ENCODE measurements around the gene WFDC5. TPM values are rescaled to one million over a fixed set of nuclear protein-coding genes. Genes with fewer than 3 reads are reported as not detected.

Gene WFDC5
- total RNA-seq, 4 donors from 2014 or later: not detected

DNA sequence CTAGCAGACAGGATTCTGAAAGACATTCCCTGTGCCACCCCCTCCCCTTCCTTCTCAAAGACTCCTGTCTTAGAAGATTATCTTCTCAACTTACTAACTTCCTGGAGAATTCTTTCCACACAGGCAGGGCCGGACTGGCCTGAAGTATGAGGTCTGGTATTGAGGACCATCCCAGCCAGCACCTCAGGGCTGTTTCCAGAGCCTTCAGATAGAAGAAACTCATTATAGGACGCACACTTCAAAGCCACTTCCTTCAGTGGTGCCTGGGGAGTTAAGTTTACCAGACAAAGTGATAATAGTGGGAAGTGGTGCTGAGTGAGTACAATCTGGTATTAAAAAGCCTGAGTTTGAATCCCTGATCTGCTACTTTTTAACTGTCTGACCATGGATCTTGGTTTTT is 29.7 kb downstream of the WFDC5 start:
- ATAC-seq: no peak
- no peaks in the 10 kb centered on the region for H3K4me1 ChIP-seq
- H3K9me3 ChIP-seq: peaks cover 0 to 15% (median 0%) of the 10 kb centered on the region in 3 donors
- TF ChIP-seq POLR2A (IDR thresholded peaks at IDR 0.05): no peak
- TF ChIP-seq CTCF (IDR thresholded peaks at IDR 0.05): no peak
- TF ChIP-seq POLR2AphosphoS5 (IDR thresholded peaks at IDR 0.05): no peak
- TF ChIP-seq EP300 (IDR thresholded peaks at IDR 0.05): no peak
- no peaks in the 10 kb centered on the region for H3K27me3 ChIP-seq
- no peak overlapping the region for H3K4me3 ChIP-seq
- H3K36me3 ChIP-seq: peaks cover 0 to 29% of the 10 kb centered on the region in 2 donors
- WGBS, 2 donors (ENCODE audit: low coverage in 1 of 2): 50 to 67% methylated on average over 1 of the region's 2 CpGs
- H3K27ac ChIP-seq: no peak overlapping the region

DNA sequence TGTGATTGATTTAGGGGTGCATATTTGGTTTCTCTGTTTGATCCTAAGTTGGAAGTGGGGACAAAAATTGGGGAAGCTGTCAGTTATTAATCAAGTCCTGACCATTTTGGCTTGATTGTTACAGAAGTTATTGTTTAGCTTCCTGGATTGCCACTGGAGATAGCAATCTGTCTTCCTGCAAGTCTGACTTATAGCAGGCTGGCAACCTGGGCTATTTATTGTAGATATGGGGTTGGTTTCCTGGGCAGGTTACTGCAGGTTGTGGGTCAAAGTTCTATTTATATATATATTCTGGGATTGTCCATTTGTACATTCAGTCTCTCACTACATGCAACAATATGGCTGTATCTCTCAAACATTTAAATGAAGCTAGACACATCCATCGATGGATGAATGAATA is 31.8 kb downstream of the WFDC5 start:
- 100% methylated on average over 1 of the region's 1 CpG for WGBS, 2 donors (ENCODE audit: low coverage in 1 of 2)
- no peaks in the 10 kb centered on the region for H3K4me1 ChIP-seq
- peaks cover 0 to 50% of the 10 kb centered on the region in 2 donors for H3K36me3 ChIP-seq
- no peaks in the 10 kb centered on the region for H3K27me3 ChIP-seq
- no peak overlapping the region for H3K4me3 ChIP-seq
- peaks cover 0 to 15% (median 0%) of the 10 kb centered on the region in 3 donors for H3K9me3 ChIP-seq
- no peak overlapping the region for H3K27ac ChIP-seq
- TF ChIP-seq POLR2AphosphoS5 (IDR thresholded peaks at IDR 0.05) (no peak), CTCF (IDR thresholded peaks at IDR 0.05) (no peak), POLR2A (IDR thresholded peaks at IDR 0.05) (no peak), EP300 (IDR thresholded peaks at IDR 0.05) (no peak)
- ATAC-seq: no peak

GRCh38 chr20:45082468-45082867 is 32.5 kb downstream of the WFDC5 start:
- H3K4me1 ChIP-seq: no peaks in the 10 kb centered on the region
- ATAC-seq: no peak
- H3K4me3 ChIP-seq: no peak overlapping the region
- H3K27ac ChIP-seq: no peak overlapping the region
- H3K27me3 ChIP-seq: no peaks in the 10 kb centered on the region
- no peak for TF ChIP-seq POLR2AphosphoS5 (IDR thresholded peaks at IDR 0.05)
- no peak for TF ChIP-seq CTCF (IDR thresholded peaks at IDR 0.05)
- peaks cover 0 to 15% (median 0%) of the 10 kb centered on the region in 3 donors for H3K9me3 ChIP-seq
- peaks cover 0 to 56% of the 10 kb centered on the region in 2 donors for H3K36me3 ChIP-seq
- 88 to 95% methylated on average over 3 of the region's 3 CpGs for WGBS, 2 donors (ENCODE audit: low coverage in 1 of 2)

DNA sequence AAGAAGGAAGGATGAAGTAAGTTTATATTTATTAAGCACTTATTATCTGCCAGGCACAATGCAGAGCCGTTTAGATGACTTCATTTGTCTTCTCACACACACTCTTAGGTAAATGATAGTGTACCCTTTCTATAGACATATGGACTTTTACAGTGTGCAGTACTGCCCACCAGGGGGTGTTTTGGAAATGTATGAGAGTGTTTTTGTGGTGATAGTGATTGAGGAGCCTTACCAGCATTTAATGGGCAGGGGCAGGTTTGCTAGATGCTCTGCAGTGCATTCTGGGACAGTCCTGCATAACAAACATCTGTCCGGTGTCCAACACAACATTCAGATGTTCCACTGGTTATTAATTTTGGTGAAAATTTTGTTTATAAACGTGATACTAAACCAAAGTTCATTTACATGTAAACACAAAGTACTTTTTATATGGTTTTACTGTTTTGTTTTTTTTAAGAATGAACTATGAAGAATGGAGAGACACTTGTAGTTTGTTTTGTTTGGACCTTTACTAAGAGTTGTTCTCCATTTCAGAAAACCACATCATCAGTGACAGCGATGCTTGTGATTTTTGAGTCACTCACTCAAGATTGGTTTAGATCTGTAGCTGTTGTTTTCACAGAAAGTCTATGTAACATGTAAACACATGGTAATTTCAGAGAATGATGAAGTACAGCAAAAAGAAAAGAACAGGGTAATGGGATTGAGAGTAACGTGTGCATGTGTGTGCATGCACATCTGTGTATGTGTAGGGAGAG is 33.9 kb downstream of the WFDC5 start:
- no peaks in the 10 kb centered on the region for H3K27me3 ChIP-seq
- peaks cover 3 to 66% of the 10 kb centered on the region in 2 donors for H3K36me3 ChIP-seq
- 75 to 77% methylated on average over 5 of the region's 5 CpGs for WGBS, 2 donors (ENCODE audit: low coverage in 1 of 2)
- H3K4me3 ChIP-seq: no peak overlapping the region
- H3K9me3 ChIP-seq: peaks cover 0 to 15% (median 0%) of the 10 kb centered on the region in 3 donors
- no peaks in the 10 kb centered on the region for H3K4me1 ChIP-seq
- no peak overlapping the region for H3K27ac ChIP-seq
- TF ChIP-seq EP300 (IDR thresholded peaks at IDR 0.05): no peak
- TF ChIP-seq POLR2AphosphoS5 (IDR thresholded peaks at IDR 0.05): no peak
- no peak for TF ChIP-seq POLR2A (IDR thresholded peaks at IDR 0.05)
- TF ChIP-seq CTCF (IDR thresholded peaks at IDR 0.05): no peak
- no peak for ATAC-seq

GRCh38 chr20:45077559-45077958 is 37.4 kb downstream of the WFDC5 start:
- no peak for TF ChIP-seq POLR2A (IDR thresholded peaks at IDR 0.05)
- TF ChIP-seq POLR2AphosphoS5 (IDR thresholded peaks at IDR 0.05): no peak
- no peak for TF ChIP-seq EP300 (IDR thresholded peaks at IDR 0.05)
- TF ChIP-seq CTCF (IDR thresholded peaks at IDR 0.05): no peak
- no peaks in the 10 kb centered on the region for H3K4me1 ChIP-seq
- no peaks in the 10 kb centered on the region for H3K27me3 ChIP-seq
- H3K4me3 ChIP-seq: no peak overlapping the region
- no peak overlapping the region for H3K27ac ChIP-seq
- H3K36me3 ChIP-seq: peaks cover 10 to 82% of the 10 kb centered on the region in 2 donors
- no peak for ATAC-seq
- 73 to 100% methylated on average over 1 to 3 of the region's 3 CpGs for WGBS, 2 donors (ENCODE audit: low coverage in 1 of 2)
- peaks cover 0 to 10% (median 0%) of the 10 kb centered on the region in 3 donors for H3K9me3 ChIP-seq

All from gastroesophageal sphincter (tissue), 4 donors.